K562 (cell line): ENCODE data around the gene ABHD16B. TPM values are rescaled to one million over a fixed set of nuclear protein-coding genes. Genes with fewer than 3 reads are reported as not detected.

Experiments
- E2F3 ChIP-seq: fragments of 250-450 bp; sonication (Bioruptor Pico); IDR thresholded peaks from 2 replicates; pipeline ENCODE4 v1.4.0; 2020; ENCODE audit warnings: mild to moderate bottlenecking
- GTF2E2 ChIP-seq: fragments of 200-800 bp; sonication (Bioruptor generic); IDR thresholded peaks from 2 replicates; pipeline ENCODE4 v1.6.1; 2016; ENCODE audit warnings: missing genetic modification characterization, missing compliant biosample characterization
- IRF1 ChIP-seq: sonication (generic); formaldehyde crosslinking; IDR thresholded peaks from 2 replicates; pipeline ENCODE4 v1.8.0; 2022; ENCODE audit warnings: missing genetic modification reagents, mild to moderate bottlenecking, borderline replicate concordance
- IRF9 ChIP-seq: fragments of 450-650 bp; IDR thresholded peaks from 2 replicates; pipeline ENCODE4 v1.6.1; 2016; ENCODE audit warnings: missing biosample characterization, missing genetic modification characterization
- KAT7 ChIP-seq: sonication (generic); formaldehyde crosslinking; IDR thresholded peaks from 2 replicates; pipeline ENCODE4 v1.8.0; 2022; ENCODE audit warnings: missing genetic modification reagents, mild to moderate bottlenecking, borderline replicate concordance
- KAT8 ChIP-seq: fragments of 450-650 bp; IDR thresholded peaks from 2 replicates; pipeline ENCODE4 v1.6.1; 2016; ENCODE audit warnings: low read depth, mild to moderate bottlenecking
- KLF16 ChIP-seq: IDR thresholded peaks from 2 replicates; pipeline ENCODE4 v1.6.1; 2016; ENCODE audit warnings: antibody characterized with exemption
- NFIC ChIP-seq: fragments of 450-650 bp; IDR thresholded peaks from 2 replicates; pipeline ENCODE4 v1.6.1; 2017; ENCODE audit warnings: mild to moderate bottlenecking, inconsistent platforms
- PBX2 ChIP-seq, 2 experiments: IDR thresholded peaks in 1 of 2; conservative IDR thresholded peaks in 1 of 2; 2 replicates each; pipeline ENCODE4 v1.6.1; 2016; ENCODE audit warnings: low read depth in 2 of 2, mild to moderate bottlenecking in 1 of 2, missing compliant biosample characterization in 1 of 2, missing genetic modification characterization in 1 of 2, moderate library complexity in 1 of 2
- RBBP5 ChIP-seq: fragments of 200-600 bp; sonication (generic); IDR thresholded peaks from 2 replicates; pipeline ENCODE4 v1.6.1; 2012; ENCODE audit warnings: borderline replicate concordance, mild to moderate bottlenecking, low read length, control low read depth, inconsistent platforms; ENCODE audit not compliant: insufficient read depth, poor library complexity, severe bottlenecking
- RBM14 ChIP-seq: fragments of 200-400 bp; formaldehyde crosslinking; IDR thresholded peaks from 2 replicates; pipeline ENCODE4 v1.6.1; 2018; ENCODE audit warnings: low read depth, mild to moderate bottlenecking, low read length, moderate library complexity, borderline replicate concordance; ENCODE audit not compliant: insufficient read depth
- RCOR1 ChIP-seq, 2 experiments: IDR thresholded peaks; 2 replicates each; pipeline ENCODE4 v1.6.1; 2012; ENCODE audit warnings: low read depth in 2 of 2, low read length in 2 of 2, borderline replicate concordance in 1 of 2, improper control_type of control experiment in 1 of 2
- RNF2 ChIP-seq: sonication (generic); IDR thresholded peaks from 2 replicates; pipeline ENCODE4 v1.6.1; 2016
- SNAPC5 ChIP-seq: fragments of 250-450 bp; sonication (Bioruptor Pico); IDR thresholded peaks from 2 replicates; pipeline ENCODE4 v1.8.0; 2021; ENCODE audit warnings: moderate library complexity, mild to moderate bottlenecking, inconsistent platforms
- TBL1XR1 ChIP-seq, 2 experiments: IDR thresholded peaks; 2 replicates each; pipeline ENCODE4 v1.6.1; 2012; ENCODE audit warnings: improper control_type of control experiment in 2 of 2, low read length in 2 of 2, mild to moderate bottlenecking in 1 of 2
- TCF7 ChIP-seq: sonication (generic); IDR thresholded peaks from 2 replicates; pipeline ENCODE4 v1.6.1; 2016; ENCODE audit warnings: antibody characterized with exemption, borderline replicate concordance
- USF2 ChIP-seq: sonication (generic); formaldehyde crosslinking; IDR thresholded peaks from 2 replicates; pipeline ENCODE4 v1.5.0; 2020; ENCODE audit warnings: missing genetic modification reagents
- ZBTB2 ChIP-seq: fragments of 450-650 bp; IDR thresholded peaks from 2 replicates; pipeline ENCODE4 v1.6.1; 2016; ENCODE audit warnings: antibody characterized with exemption
- ZC3H4 ChIP-seq: sonication (generic); formaldehyde crosslinking; IDR thresholded peaks from 2 replicates; pipeline ENCODE4 v1.9.0; 2021; ENCODE audit warnings: missing genetic modification reagents, borderline replicate concordance
- polyA plus RNA-seq, 8 experiments: library from polyadenylated mRNA; depleted of rRNA in 4 of 8; stranded (reverse) in 5 of 8; unstranded in 3 of 8; fragments of >200 nt; fragmentation: Nextera tagmentation in 2 of 8; fragmentation: Illumina TruSeq in 1 of 8; extraction: Ambion mirVana in 2 of 8; extraction: Trizol in 1 of 8; gene quantifications; 2 replicates each; pipeline versions ENCODE4 v1.2.1 to v1.2.3, GENCODE V29; 2011 to 2014; ENCODE audit warnings: inconsistent platforms in 1 of 8, missing spikeins in 1 of 8
- total RNA-seq, 7 experiments: library from RNA; depleted of rRNA in 6 of 7; stranded (reverse); fragments of >200 nt in 6 of 7; fragmentation: Illumina TruSeq in 2 of 7; extraction: Trizol in 2 of 7; gene quantifications; 2 replicates each; pipeline versions ENCODE4 v1.2.1 to v1.2.3, GENCODE V29; 2011 to 2021; ENCODE audit warnings: low replicate concordance in 1 of 7

Gene ABHD16B
- total and polyA plus RNA-seq, 9 of the 15 experiments (the other 6 are each of a cell fraction or from before 2014, with no cell fraction given) = not detected

- no peak for TF ChIP-seq IRF1 (CRISPR knock-in tag)
- TF ChIP-seq RBBP5 = no peak
- no peak for TF ChIP-seq KAT7
- TF ChIP-seq RBM14 = no peak
- peak; percentile 63; the same call in 1 of the 2 replicates for TF ChIP-seq KLF16
- TF ChIP-seq USF2 (CRISPR knock-in tag) = no peak
- TF ChIP-seq RCOR1 (IDR thresholded peaks at IDR 0.05; ENCODE audit: borderline replicate concordance in 1 of 2, low read depth in 2 of 2, low read length in 2 of 2) = peak in 1 of 2 experiments; percentile 44; a peak in 1 of 4 replicates
- peak; percentile 42; the same call in 1 of the 2 replicates for TF ChIP-seq PBX2 (CRISPR knock-in tag; IDR thresholded peaks at IDR 0.05; ENCODE audit: low read depth)
- peak; percentile 84 for TF ChIP-seq PBX2 (tag; conservative IDR thresholded peaks at IDR 0.05; ENCODE audit: low read depth)
- TF ChIP-seq NFIC = no peak
- TF ChIP-seq ZC3H4 (CRISPR knock-in tag) = no peak
- TF ChIP-seq RNF2 = peak; percentile 54; the same call in 1 of the 2 replicates
- no peak for TF ChIP-seq SNAPC5 (CRISPR knock-in tag)
- TF ChIP-seq E2F3 = no peak
- TF ChIP-seq TBL1XR1 (IDR thresholded peaks at IDR 0.05; ENCODE audit: low read length in 2 of 2) = no peak
- no peak for TF ChIP-seq GTF2E2 (tag)
- TF ChIP-seq KAT8 = no peak
- no peak for TF ChIP-seq TCF7
- TF ChIP-seq IRF9 = no peak
- no peak for TF ChIP-seq ZBTB2
These were observed 39.0 kb upstream of the ABHD16B start (continued) for GRCh38 chr20:63822276-63822696.
